MM.1S (cell line): ENCODE results near the gene MIF.
"Not testable (repeated sequence)": the region's sequence is repeated elsewhere in the genome, so short reads cannot be mapped to it uniquely, and the experiment has no call there.

Source experiments
- DNase-seq: peaks from one replicate; pipeline ENCODE4 v3.0.0-alpha.2; 2015
- H2AFZ ChIP-seq: fragments of 300-600 bp; sonication (generic); 2 replicates; pipeline ENCODE4 v1.6.0; 2016; ENCODE audit warnings: antibody characterized with exemption, low read length
- H3F3A ChIP-seq: fragments of 300-600 bp; sonication (generic); 2 replicates; pipeline ENCODE4 v1.6.1; 2016; ENCODE audit warnings: mild to moderate bottlenecking, antibody characterized with exemption, low read length, moderate library complexity, mixed read lengths; ENCODE audit not compliant: insufficient read depth
- H3K27ac ChIP-seq: fragments of 300-600 bp; sonication (generic); 2 replicates; pipeline ENCODE4 v1.5.1; 2016; ENCODE audit warnings: mild to moderate bottlenecking, low read length
- H3K27me3 ChIP-seq: fragments of 300-600 bp; sonication (generic); replicated peaks from 2 replicates; pipeline ENCODE4 v1.6.0; 2016; ENCODE audit warnings: low read length; ENCODE audit not compliant: insufficient read depth
- H3K36me3 ChIP-seq: fragments of 300-600 bp; sonication (generic); replicated peaks from 2 replicates; pipeline ENCODE4 v1.6.1; 2016; ENCODE audit warnings: mild to moderate bottlenecking, low read length, mixed read lengths; ENCODE audit not compliant: insufficient read depth
- H3K4me1 ChIP-seq: fragments of 300-600 bp; sonication (generic); 2 replicates; pipeline ENCODE4 v1.6.1; 2016; ENCODE audit warnings: low read length, mixed read lengths
- H3K4me2 ChIP-seq: fragments of 300-600 bp; sonication (generic); 2 replicates; pipeline ENCODE4 v1.6.0; 2016; ENCODE audit warnings: low read depth, low read length
- H3K4me3 ChIP-seq: fragments of 300-600 bp; sonication (generic); 2 replicates; pipeline ENCODE4 v1.5.1; 2016; ENCODE audit warnings: low read length, mixed read lengths
- H3K79me2 ChIP-seq: fragments of 300-600 bp; sonication (generic); 2 replicates; pipeline ENCODE4 v1.6.1; 2016; ENCODE audit warnings: mixed run types, low read length, mixed read lengths
- H3K9ac ChIP-seq: fragments of 300-600 bp; sonication (generic); 2 replicates; pipeline ENCODE4 v1.6.1; 2016; ENCODE audit warnings: low read length, mixed read lengths
- H3K9me2 ChIP-seq: fragments of 300-600 bp; sonication (generic); replicated peaks from 2 replicates; pipeline ENCODE4 v1.6.1; 2016; ENCODE audit warnings: mild to moderate bottlenecking, low read length, mixed read lengths; ENCODE audit not compliant: insufficient read depth
- H3K9me3 ChIP-seq: fragments of 300-600 bp; sonication (generic); replicated peaks from 2 replicates; pipeline ENCODE4 v1.6.1; 2016; ENCODE audit warnings: mild to moderate bottlenecking, low read length, mixed read lengths; ENCODE audit not compliant: insufficient read depth
- H4K20me1 ChIP-seq: fragments of 300-600 bp; sonication (generic); 2 replicates; pipeline ENCODE4 v1.6.1; 2016; ENCODE audit warnings: mild to moderate bottlenecking, low read length, moderate library complexity, mixed read lengths; ENCODE audit not compliant: insufficient read depth
- CTCF ChIP-seq: fragments of 300-600 bp; sonication (generic); IDR thresholded peaks from 2 replicates; pipeline ENCODE4 v1.5.1; 2016; ENCODE audit warnings: antibody characterized with exemption, low read length, mixed read lengths
- EZH2 ChIP-seq: fragments of 300-600 bp; sonication (generic); optimal IDR thresholded peaks from 2 replicates; pipeline ENCODE3; 2017; ENCODE audit warnings: low read depth, mild to moderate bottlenecking, antibody characterized with exemption, low read length, mixed read lengths
- EZH2phosphoT487 ChIP-seq: fragments of 300-600 bp; sonication (generic); IDR thresholded peaks from 2 replicates; pipeline ENCODE4 v1.6.1; 2018; ENCODE audit warnings: antibody characterized with exemption, low read length

The MIF gene

DNA sequence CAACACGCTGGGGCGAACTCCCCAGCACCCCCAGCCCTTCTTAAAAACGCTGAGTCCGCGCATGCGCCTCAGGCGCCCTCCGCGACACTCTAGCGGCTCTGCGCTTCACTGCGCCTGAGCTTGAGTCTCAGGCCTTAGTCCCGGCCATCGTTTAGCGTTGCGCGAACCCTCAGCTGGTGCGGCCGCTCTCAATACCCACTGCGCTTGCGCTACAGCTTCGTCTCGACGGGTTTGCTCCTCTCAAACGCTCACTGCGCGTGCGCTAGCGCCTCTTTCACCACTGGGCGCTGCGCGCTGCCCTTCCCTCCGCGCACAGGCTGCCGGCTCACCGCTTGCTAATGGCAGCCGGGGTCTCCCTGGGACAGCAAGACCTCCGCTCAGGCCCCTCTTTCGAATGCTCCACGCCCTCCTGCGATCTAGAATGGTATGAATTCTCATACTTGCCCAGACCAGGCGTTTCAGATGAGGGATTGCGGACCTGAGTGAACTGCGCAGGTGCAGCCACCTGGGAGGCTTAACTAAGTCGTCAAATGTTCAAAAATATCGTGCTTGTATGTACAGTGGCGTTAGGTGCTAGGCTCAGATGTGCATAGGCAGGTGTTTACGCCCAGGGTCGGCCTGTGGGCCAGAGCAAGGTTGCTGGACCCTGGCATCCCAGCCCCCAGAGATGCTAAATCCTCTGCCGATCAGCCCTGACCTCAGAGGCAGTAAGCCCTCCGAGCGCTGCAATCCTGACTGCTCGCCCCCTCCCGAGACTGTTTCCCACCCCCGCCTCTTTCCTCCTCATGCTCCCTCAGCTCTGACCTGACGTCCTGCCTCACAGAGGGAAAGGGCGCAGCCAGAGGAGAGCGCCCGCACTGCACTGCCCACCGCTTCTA, 36.3 kb upstream of the MIF start, which contains the start of gene SLC2A11:
Gene SLC2A11 (plus strand): TSS at position 270 of the 878 bp plus-strand sequence. CDS start 125 bp downstream, at position 395.
- TF ChIP-seq EZH2 (no peak), CTCF (peak; percentile 21)

DNA sequence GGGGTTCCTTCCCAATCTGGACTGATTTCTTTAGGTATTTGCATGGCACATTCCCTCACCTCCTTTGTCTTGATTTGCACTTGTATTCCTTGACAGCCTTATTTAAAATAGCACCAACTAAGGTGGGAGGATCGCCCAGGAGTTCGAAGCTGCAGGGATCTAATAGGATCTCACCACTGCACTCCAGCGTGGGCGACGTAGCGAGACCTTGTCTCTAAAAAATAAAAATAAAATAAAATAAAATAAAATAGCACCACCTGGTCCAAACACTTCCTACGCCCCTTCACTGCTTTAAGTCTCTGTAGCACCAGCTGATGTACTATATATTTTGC, 35.7 kb upstream of the MIF start:
- no peak for TF ChIP-seq CTCF
- no peak for TF ChIP-seq EZH2
- TF ChIP-seq EZH2phosphoT487 = no peak
- H3F3A ChIP-seq = peaks cover 19% of the 10 kb centered on the region
- H4K20me1 ChIP-seq = no peaks in the 10 kb centered on the region
- no peaks in the 10 kb centered on the region for H3K27me3 ChIP-seq
- peak overlapping the region; percentile 80; the same call in 1 of the 2 replicates for H3K27ac ChIP-seq
- peaks cover 6% of the 10 kb centered on the region for H3K4me1 ChIP-seq
- peak overlapping the region; percentile 97 for H3K4me3 ChIP-seq
- H2AFZ ChIP-seq = peak overlapping the region; percentile 88
- no peaks in the 10 kb centered on the region for H3K9me2 ChIP-seq
- H3K4me2 ChIP-seq = peak overlapping the region; percentile 94
- peaks cover 20% of the 10 kb centered on the region for H3K79me2 ChIP-seq
- no peak for DNase-seq
- H3K36me3 ChIP-seq = no peaks in the 10 kb centered on the region
- H3K9ac ChIP-seq = peak overlapping the region; percentile 78
- no peaks in the 10 kb centered on the region for H3K9me3 ChIP-seq

More for the DNA sequence above, 36.3 kb upstream of the MIF start, which contains the start of gene SLC2A11:
- H2AFZ ChIP-seq = peak within 1 kb of the TSS; percentile 88
- no peaks in the 10 kb centered on the region for H4K20me1 ChIP-seq
- H3K4me3 ChIP-seq = peak within 1 kb of the TSS; percentile 97
- peaks cover 19% of the 10 kb centered on the region for H3F3A ChIP-seq
- H3K27me3 ChIP-seq = no peaks in the 10 kb centered on the region
- peak within 1 kb of the TSS; percentile 94 for H3K4me2 ChIP-seq
- peak; percentile 99 for DNase-seq
- no peaks in the 10 kb centered on the region for H3K9me3 ChIP-seq
- peaks cover 20% of the 10 kb centered on the region for H3K79me2 ChIP-seq
- peak within 1 kb of the TSS; percentile 78 for H3K9ac ChIP-seq
- H3K4me1 ChIP-seq = peaks cover 6% of the 10 kb centered on the region
- H3K9me2 ChIP-seq = no peaks in the 10 kb centered on the region
- H3K36me3 ChIP-seq = no peaks in the 10 kb centered on the region
- peak within 1 kb of the TSS; percentile 80 for H3K27ac ChIP-seq

DNA sequence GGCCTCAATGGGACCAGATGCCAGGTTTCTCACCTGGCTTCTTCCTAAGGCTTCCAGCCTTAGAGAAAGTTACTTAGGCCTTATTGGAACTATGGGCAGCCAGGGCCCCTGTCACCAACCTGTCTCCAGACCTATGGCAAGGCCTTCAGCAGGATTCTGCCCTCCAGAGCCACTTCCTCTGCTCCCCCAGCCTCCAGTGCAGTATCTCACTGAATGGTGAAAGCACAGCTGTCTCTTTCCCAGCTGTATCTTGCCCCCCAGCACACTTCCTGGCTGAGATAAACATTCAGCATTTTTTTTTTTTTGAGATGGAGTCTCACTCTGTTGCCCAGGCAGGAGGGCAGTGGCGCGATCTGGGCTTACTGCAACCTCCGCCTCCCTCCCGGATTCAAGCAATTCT, 35.0 kb upstream of the MIF start:
- H4K20me1 ChIP-seq = no peaks in the 10 kb centered on the region
- peaks cover 19% of the 10 kb centered on the region for H3F3A ChIP-seq
- no peak overlapping the region for H2AFZ ChIP-seq
- no peaks in the 10 kb centered on the region for H3K27me3 ChIP-seq
- no peaks in the 10 kb centered on the region for H3K36me3 ChIP-seq
- H3K9ac ChIP-seq = no peak overlapping the region
- H3K27ac ChIP-seq = no peak overlapping the region
- H3K4me3 ChIP-seq = no peak overlapping the region; the same call in 1 of the 2 replicates
- H3K4me1 ChIP-seq = peaks cover 6% of the 10 kb centered on the region
- TF ChIP-seq EZH2 (no peak), CTCF (no peak), EZH2phosphoT487 (no peak)
- peak overlapping the region; percentile 94; the same call in 1 of the 2 replicates for H3K4me2 ChIP-seq
- H3K9me3 ChIP-seq = no peaks in the 10 kb centered on the region
- no peak for DNase-seq
- peaks cover 20% of the 10 kb centered on the region for H3K79me2 ChIP-seq
- no peaks in the 10 kb centered on the region for H3K9me2 ChIP-seq

GRCh38 chr22:23860187-23860586, 34.0 kb upstream of the MIF start:
- not testable (repeated sequence) for H3K4me2 ChIP-seq, H3K36me3 ChIP-seq, H3K4me3 ChIP-seq

More at GRCh38 chr22:23860187-23860586, 34.0 kb upstream of the MIF start:
- H3K9ac ChIP-seq, H3K9me3 ChIP-seq, DNase-seq, H3K4me1 ChIP-seq, H4K20me1 ChIP-seq, H3K27ac ChIP-seq, H2AFZ ChIP-seq, H3K27me3 ChIP-seq, H3K9me2 ChIP-seq: not testable (repeated sequence)
- H3K79me2 ChIP-seq = peaks cover 20% of the 10 kb centered on the region
- peaks cover 19% of the 10 kb centered on the region for H3F3A ChIP-seq
